HL-60/S4 treated with retinoic acid at 250 ng/mL for 4 days and 3 days (cell line): ENCODE results near the gene MST1R.
"Not testable (repeated sequence)": the region's sequence is repeated elsewhere in the genome, so short reads cannot be mapped to it uniquely, and the experiment has no call there.

Source experiments
- in situ Hi-C: fragments of 300-500 bp; cut with MboI; formaldehyde crosslinking; loops from 2 replicates; pipeline ENCODE4 v1.7.0; 2022; ENCODE audit warnings: low sequenced_read_pairs

MST1R gene

GRCh38 chr3:49912881-49913281 lies 9.2 kb upstream of the MST1R start:
- in situ Hi-C loops: no loop called here

- in situ Hi-C loops: no loop called here
Measured at GRCh38 chr3:49911611-49912010, 7.9 kb upstream of the MST1R start.

GRCh38 chr3:49911124-49911420 lies 7.4 kb upstream of the MST1R start:
- in situ Hi-C loops: no loop called here

GRCh38 chr3:49910409-49911123 lies 6.9 kb upstream of the MST1R start:
- in situ Hi-C loops: no loop called here

- in situ Hi-C loops: no loop called here
Measured at GRCh38 chr3:49908373-49909199, 4.9 kb upstream of the MST1R start.

GRCh38 chr3:49906073-49906743 lies 2.5 kb upstream of the MST1R start:
- in situ Hi-C loops: no loop called here

- in situ Hi-C loops: not testable (repeated sequence)
Measured at GRCh38 chr3:49904448-49904847, 775 bp upstream of the MST1R start.

- in situ Hi-C loops: no loop called here
Measured at GRCh38 chr3:49902511-49903345, 945 bp downstream of the MST1R start.

GRCh38 chr3:49901366-49902339 lies 2.0 kb downstream of the MST1R start:
- in situ Hi-C loops: no loop called here

- in situ Hi-C loops: no loop called here
Measured at GRCh38 chr3:49900491-49901153, 3.1 kb downstream of the MST1R start.

- in situ Hi-C loops: no loop called here
Measured at GRCh38 chr3:49899815-49900214, 3.9 kb downstream of the MST1R start.

GRCh38 chr3:49898991-49899390 lies 4.7 kb downstream of the MST1R start:
- in situ Hi-C loops: no loop called here

- in situ Hi-C loops: no loop called here
Measured at GRCh38 chr3:49896345-49896744, 7.3 kb downstream of the MST1R start.

- in situ Hi-C loops: no loop called here
Measured at GRCh38 chr3:49895791-49896190, 7.9 kb downstream of the MST1R start.

GRCh38 chr3:49889296-49889695 lies 14.4 kb downstream of the MST1R start:
- in situ Hi-C loops: no loop called here

GRCh38 chr3:49886922-49887265 lies 16.8 kb downstream of the MST1R start:
- in situ Hi-C loops: no loop called here

- in situ Hi-C loops: no loop called here
Measured at GRCh38 chr3:49883998-49884397, 19.7 kb downstream of the MST1R start.

- in situ Hi-C loops: no loop called here
Measured at GRCh38 chr3:49882166-49882565, 21.5 kb downstream of the MST1R start.

- in situ Hi-C loops: no loop called here
Measured at GRCh38 chr3:49880581-49881315, 22.9 kb downstream of the MST1R start.
